ENCODE results near the gene NDUFV3.
"Not testable (repeated sequence)": the region's sequence is repeated elsewhere in the genome, so short reads cannot be mapped to it uniquely, and the experiment has no call there.

The NDUFV3 gene

DNA sequence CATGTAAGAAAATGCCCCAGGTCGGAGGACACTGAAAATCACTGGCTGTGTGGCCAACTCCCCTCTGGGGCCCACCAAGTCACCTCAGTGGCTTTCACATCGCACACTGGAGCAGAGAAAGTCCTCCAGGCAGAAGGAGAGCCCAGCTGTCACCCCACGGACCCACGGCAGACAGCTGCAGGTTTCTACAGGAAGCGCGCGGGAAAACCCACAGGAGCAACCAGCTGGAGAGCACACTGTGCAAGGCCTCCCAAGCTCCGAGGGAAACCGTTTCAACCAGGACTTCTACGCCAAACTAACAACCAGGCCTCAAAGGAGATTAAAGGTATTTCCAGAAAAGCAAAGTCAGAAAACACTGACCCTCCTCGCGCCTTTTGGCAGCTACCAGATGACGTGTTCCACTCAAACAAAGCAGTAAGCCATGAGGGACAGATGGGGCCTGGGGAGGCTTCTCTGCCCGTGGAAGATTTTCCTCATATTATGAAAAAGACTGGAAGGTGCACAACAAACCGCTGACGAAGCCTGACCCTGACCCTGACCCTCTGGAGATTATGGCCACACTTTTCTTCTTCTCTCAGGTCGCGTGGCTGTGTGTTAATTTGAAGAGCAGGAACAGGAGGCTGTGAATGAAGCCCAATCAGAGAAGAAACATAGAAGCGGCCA lies 34.8 kb upstream of the NDUFV3 start:
- no peak for DNase-seq

DNA sequence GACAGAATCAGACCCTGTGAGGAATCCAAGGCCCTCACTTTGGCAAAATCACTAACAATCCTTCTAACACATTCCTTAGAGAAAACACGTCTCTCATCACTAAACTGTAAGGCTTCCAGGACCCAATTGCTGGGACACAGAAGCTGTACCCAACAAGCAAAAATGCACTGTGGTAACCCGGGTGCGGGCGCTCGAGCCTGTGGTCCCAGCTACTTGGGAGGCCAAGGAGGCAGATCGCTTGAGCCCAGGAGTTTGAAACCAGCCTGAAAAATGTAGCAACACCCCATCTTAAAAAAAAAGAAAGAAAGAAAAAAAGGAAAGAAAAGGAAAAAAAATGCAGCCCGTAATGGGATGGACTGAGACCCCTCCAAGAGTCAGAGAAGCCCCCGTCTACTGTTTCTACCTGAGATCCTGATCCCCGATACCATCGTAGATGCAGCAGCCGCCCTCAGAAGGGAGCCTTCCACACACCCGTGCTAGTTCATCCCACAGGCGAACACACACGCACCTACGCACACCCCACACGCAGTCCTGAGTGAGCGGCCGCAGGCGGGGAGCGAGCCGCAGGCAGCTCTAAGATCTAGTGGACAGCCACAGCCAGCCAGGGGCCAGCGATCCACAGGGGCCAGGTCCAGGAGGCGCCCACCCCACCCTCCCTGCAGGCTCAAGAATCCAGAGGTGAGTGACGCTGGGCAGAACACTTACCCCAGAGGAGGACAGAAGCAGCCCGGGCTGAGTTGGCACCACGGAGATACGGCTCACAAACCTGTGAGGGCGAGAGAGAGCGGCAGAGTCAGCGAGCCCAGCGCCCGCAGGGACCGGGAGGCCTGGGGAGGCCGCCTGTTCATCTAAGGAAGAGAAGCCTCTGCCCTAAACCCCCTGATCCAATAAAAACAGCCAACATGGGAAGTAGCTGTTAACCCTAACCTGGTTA lies 33.9 kb upstream of the NDUFV3 start:
- no peak for DNase-seq

DNA sequence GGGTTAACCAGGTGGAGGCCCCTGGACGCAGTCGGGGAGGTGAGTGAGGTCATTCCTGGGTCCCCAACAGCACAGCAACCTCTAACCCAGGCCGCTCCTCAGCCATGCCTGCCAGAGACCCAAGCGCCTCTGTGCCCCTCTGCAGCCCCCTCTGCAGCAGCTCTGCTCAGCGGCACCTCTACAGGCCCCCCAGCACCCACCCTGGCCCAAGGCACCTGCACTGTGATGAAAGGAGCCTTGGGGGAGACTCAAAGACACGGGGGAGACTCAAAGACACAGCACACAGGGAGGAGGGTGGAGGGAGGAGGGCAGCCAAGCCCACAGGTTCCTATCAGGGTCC lies 33.2 kb upstream of the NDUFV3 start:
- DNase-seq, result no peak

DNA sequence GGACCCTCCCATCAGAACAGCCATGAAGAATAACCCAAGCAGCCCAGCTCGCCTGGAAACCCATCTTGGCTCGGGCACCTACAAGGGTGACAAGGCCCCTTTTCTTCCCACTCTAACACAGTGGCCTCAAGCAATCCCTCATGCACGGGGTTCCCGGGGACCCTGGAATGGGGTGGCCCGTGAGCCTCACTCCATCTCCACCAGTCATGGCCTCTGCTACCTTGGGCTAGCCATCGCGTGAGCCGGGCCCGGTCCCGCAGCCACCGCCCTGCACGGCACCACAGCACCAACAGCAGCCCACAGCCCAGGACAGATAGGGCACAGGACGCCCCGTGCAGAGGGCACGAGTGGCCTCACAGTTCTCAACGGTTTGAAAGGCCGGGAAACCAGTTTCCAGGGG lies 32.8 kb upstream of the NDUFV3 start:
- no peak for DNase-seq

DNA sequence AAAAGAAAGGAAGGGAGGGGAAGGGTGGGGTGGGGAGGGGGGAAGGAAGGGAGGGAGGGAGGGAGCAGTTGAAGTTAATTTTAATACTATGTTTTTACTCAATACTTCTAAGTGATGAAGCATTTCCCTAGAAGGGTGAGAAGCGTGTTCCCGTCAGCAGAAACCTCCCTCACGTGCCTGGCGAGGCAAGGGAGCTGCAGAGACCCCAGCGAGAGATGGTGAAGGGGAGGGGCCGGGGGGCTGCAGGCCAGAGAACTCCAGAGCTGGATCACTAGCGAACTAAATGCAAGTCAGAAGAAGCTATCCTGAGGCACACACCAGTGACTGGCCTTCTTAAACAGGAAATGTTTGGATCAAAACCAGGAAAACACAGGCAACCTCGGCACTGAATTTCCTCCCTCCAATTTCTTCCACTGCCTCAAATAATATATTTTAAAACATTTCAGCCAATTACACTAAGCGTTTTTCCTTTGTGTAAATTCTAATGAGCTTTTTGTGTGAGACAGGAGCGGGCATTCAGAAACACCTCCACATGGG lies 31.7 kb upstream of the NDUFV3 start:
- no peak for DNase-seq

DNA sequence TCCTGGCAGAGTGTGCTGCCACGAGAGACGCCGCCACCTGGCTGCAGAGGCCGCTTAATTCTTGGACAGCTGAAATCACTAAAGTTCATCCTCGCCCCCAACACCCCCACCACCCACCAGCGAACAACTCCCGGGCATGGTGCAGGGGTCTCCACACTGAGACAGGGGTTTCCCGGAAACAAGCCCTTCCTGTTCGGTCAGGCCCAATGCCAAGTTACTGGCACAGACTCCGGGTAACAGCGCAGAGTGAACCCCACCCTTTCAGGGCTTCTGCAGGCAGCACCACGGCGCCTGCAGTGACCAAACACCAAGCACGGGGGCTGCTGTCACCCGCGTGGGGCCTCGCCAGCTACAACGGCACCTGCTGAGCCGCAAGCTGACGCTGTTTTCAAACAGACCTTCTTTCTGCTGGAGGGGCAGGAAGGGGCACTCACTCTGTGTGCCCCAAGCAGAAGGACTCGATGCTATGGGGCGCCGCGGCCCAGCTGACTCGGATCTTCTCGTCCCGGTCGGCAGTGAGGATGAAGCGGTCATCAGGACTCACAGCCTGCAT lies 31.2 kb upstream of the NDUFV3 start:
- DNase-seq, result no peak

DNA sequence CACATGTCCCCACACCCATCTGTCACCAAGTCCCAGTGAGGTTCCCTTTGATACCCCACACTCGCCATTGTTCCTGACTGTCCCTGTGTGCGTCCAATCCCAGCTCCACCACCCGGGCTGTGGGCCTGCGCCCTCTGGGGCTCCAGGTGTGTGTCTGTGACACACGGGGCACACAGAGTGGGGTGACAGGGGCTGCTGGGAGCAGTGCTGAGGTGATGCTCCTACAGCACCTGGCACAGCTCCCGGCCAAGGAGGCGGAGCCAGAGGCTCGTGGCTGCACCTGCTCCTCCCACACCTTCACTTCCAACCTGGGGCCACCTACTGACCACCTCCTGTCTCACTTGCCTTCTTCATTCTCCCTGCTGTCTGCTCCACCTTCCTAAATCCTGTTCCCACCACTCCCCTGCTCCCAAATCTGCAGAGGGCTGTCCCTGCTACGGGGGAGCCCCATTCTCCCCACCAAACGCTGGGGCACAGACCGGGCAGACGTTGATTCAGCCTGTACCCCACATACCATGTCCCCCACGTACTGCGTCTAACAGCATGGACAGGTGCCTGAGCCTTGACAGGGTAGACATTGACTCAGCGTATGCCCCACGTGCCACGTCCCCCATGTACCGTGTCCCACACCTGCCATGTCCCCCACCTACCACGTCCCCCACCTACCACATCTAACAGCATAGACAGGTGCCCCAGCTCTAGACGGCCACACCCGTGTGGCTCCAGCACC lies 30.2 kb upstream of the NDUFV3 start:
- no peak for DNase-seq

DNA sequence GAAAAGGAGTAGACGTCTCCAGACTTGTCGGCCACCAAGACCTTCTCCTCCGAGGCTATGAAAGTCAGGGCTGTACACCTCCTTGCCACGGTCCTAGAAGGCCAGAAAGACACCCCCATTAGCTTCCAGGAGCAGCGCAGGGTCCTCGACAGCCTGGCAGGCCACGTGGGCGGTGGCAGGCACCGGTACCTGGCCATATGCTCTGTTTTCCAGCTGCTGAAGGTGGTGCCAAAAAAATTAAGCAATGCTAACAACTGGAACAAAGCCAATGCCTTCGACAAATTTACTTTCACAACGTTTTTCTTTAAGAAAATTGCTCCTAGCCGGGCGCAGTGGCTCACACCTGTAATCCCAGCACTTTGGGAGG lies 29.6 kb upstream of the NDUFV3 start:
- no peak for DNase-seq

DNA sequence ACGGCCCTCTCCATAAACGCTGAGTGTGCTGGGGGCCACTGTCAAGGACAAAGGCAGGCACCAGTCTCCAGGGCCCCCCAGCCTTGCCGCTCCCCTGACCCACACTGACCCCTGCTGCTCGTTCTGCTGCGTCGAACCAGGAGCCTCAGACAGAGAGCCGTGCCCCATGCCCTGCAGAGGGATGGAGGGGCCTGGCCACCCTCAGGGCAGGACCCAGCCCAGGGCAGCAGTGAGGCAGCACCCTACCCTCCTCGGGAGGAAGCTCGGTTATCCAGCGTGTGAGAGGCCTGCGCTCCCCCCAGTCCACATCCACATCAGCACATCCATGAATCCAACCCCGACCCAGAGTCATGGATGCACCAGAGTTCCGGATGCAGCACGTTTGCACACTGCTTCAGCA lies 28.8 kb upstream of the NDUFV3 start:
- no peak for DNase-seq

DNA sequence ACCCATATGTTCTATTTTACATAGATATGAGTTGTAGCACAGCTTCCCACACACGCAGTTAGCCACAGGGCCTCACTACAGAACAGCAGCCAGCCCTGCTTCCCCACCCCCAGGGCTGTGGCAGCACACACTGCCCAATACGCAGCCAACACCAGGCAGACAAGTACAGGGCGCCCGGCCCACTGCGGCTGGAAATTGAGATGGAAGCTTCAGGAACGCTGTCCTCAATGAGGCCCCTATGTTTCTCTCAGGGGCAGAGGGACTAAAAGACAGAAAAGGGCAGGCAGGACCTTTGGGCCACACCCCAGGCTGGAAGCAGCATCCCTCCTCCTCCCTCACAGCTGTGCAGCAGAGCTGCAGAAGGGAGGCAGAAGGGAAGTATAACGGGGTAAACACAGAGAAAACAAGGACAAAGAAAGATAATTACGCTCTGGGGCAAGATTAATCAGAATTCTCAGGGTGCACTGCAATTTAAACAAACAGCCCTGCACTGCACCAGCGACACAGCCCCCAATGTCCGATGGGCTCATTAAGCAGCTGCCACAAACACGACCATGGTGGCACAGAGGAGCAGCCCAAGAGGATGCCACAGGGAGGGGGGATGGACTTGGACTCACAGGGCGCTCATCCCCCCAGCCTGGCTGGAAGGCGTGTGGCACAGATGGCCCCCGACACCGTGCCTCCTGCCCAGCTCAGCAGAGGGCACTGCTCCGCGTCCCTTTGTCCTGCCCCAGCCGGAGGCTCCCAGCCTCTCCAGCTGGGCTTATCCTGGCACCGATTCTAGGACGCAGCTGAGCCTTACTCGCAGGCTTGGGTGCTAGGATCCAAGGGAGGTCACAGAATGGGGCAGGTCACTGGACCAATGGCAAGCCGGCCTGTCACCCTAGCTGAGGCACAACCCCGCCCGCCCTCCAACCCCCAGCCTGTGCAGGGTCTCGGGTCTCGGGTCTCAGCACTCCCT lies 28.0 kb upstream of the NDUFV3 start:
- DNase-seq, result no peak

DNA sequence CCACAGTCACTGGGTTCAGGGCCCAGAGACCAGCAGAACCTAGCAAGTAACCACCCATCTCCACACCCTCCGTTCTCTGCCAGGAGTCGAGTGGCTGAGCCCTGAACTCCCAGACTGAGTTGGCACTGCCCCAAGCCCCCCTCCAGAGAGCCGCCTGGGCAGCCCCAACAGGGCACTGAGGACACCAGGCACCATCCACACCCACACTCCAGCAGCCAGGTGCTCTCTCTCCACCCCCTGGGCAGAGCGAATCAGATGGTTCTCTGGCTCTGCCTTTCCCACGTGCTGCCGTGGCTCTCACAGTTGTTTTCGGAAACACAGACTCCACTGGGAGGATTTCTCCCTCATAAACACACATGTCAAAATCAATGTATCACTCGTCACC lies 27.3 kb upstream of the NDUFV3 start:
- peak; percentile 42 for DNase-seq

DNA sequence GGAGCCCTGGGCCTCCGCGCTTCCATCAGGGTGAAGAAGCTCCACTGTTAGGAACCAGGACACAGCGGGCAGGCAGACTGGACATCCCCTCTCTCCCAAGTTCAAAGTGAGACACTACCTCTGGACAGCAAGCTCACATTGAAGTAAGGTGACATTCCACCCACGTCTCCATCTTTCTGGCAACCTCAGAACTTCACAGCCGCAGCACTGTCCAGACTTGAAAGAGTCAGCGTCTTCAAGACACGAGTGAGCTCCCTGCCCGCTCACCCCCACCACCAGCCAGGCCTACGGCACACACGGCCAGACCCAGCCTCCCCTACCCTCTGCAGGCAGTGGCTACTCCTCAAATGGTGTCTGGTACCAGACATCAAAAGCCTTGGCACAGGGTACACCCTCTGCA lies 24.9 kb upstream of the NDUFV3 start:
- DNase-seq, result no peak

DNA sequence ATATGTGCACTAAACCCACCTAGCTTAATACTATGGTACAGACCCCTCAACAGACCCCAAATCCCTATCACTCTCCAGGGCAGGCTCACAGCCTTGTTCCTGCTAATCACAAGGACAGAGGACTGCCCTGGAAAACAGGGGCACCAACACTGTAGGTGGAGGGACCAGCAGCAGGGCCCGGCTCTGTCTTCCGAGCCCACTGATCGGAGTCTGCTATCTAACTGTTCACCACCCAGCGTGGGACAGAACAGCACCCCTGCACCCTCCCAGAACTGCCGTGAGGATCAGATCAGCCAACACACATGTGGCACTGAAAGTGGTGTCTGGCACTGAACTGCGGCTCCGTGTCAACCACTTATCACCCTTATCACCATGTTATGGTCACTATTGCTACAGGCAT lies 20.0 kb upstream of the NDUFV3 start:
- DNase-seq, result no peak

DNA sequence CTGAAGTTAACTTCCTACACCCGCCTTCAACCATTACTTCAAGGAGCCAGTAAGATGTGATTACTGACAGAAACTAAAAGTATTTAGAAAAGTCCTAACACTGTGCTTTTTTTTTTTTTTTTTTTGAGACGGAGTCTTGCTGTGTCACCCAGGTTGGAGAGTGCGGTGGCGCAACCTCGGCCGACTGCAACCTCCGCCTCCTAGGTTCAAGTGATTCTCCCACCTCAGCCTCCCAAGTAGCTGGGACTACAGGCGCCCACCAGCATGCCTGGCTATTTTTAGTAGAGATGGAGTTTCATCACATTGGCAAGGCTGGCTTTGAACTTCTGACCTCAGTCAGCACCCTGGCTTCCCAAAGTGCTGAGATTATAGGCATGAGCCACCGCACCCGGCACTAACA lies 17.3 kb upstream of the NDUFV3 start:
- DNase-seq, result not testable (repeated sequence)

DNA sequence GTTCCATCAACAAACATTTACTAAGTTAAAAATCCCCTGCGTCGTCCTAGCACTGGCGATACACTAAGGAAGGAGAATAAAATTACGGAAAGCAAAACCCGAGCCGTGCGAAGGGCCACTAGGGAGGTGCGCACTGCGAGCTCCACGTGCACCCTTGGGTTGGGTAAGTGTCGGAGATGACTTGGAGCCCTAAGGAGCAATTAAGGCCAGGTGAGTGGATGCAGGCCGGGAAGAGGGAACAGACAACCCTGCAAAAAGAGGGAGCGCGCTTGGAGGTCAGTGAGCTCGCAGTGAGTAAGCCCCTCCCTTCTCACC lies 14.5 kb upstream of the NDUFV3 start:
- DNase-seq, result no peak

DNA sequence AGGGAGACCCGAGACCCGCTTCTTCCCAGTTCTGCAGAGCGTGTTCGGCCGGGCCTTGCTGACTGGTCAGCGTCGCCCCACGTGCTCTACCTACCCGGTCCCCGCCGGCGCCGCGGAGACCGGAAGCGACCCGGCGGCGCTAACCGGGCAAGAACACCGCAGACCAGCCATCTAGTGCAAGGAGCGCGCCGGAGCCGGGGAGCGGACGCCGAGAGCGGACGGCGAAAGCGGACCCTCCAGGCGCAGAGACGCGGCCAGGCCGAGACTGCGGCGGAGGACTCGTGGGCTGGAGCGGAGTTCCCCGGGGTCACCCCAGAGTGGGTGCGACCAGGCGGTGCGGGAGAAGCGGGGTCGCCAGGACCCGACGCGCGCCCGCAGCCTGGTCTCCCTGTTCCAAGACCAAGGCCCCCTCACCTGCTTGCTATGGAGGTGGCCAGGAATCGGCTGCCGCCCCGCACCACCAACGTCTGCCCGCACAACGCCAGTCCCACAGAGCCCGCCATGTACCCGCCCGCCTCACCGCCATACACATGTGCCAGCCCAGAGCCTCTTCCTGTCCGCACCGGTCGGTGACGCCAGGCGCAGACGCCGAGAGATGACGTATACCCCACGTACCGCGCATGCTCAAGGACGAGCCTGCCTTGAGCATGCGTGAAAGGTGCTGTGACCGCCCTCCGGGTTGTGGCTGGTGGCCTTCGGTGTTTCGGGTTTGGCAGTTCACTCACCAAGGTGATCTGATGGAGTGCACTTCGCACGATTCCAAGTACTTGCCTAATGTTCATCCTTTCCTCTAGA lies 13.9 kb upstream of the NDUFV3 start, which contains the start of gene WDR4:
TSS of gene WDR4 (minus strand) at position 547 of the 795 bp plus-strand sequence. CDS start at position 503, 44 bp downstream.
- peak; percentile 99 for DNase-seq

DNA sequence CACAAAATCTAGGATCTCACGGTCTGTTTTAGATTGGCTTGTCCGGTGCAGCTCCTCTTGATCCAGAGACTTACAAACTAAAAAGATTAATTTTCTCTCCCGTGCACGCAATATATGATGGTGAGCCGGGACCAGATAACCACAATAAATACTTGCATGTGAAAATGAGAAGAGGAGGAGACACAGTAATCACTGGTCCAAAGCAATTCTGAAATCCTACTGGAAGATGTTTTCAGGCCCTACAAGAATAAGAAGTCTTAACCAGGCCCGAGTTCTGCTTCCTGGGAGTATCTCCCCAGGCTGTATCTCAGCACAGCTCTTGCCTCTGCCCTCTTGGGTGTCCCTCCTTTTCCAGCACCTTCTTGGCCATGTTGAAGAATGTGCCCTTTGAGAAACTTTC lies 12.8 kb upstream of the NDUFV3 start:
- DNase-seq, result no peak

DNA sequence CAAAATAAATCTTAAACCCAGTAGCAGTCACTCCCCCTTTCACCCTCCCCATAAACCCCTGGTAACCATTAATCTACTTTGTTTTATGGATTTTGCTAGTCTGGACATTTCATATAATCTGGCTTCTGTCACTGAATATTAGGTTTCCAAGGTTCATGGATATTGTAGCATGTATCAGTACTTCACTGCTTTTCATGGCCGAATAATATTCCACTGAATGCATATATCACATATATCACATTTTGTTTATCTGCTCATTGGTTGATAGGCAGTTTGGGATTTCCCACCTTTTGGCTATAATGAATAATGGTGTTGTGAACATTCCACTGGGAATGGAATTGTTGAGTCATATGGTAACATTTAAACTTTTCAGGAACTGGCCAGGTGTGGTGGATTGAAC lies 9.2 kb upstream of the NDUFV3 start:
- no peak for DNase-seq

DNA sequence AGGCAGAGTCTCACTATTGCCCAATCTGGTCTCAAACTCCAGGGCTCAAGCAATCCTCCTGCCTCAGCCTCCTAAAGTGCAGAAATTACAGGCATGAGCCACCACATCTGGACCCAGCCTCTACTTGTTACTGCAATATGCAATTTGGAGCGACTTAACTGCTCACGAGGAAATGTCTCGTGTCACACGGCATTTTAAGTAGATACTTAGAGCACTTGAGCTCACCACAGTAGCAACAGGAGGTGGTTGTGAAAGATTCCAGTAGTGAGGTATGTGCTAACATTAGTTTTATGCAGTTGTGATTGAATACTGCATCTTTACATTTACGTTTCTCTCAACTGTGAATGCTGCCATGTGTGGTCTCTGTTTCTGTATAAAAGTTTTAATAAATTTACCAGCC lies 5.8 kb upstream of the NDUFV3 start:
- DNase-seq, result peak; percentile 10

DNA sequence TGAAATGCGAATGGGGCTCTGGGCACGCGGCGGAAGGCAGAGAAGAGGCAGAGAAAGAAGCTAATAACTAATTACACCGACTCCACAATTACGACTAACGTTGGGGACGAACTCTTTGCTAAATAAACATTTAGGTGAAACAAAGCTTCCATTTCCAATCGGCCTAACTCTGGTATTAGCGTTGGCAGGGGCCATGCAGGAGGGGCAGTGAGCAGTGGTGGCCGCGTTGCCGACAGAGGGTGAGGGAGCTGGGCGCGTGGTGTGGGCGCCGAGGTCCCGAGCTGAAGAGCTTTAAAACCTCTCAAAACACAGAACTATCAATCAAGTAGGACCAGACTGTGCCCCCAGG lies 553 bp upstream of the NDUFV3 start:
- no peak for DNase-seq

DNA sequence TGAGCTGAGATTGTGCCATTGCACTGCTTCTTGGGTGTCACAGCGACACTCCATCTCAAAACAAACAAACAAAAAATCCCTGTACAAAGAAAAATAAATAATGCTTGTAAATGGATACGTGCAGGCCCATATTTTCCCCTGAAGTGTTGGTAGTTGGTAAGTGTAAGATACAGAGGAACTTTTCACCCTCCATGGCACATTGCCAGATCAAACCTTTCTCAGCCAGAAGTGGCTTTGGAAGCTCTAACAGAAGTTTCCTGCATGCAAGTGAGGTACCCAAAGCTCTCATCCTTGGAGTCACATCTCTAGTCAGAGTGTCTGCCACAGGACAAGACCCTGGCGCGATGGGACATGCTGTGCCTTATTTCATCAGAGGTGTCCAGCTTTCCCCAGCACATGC lies 7.3 kb downstream of the NDUFV3 start:
- no peak for DNase-seq

DNA sequence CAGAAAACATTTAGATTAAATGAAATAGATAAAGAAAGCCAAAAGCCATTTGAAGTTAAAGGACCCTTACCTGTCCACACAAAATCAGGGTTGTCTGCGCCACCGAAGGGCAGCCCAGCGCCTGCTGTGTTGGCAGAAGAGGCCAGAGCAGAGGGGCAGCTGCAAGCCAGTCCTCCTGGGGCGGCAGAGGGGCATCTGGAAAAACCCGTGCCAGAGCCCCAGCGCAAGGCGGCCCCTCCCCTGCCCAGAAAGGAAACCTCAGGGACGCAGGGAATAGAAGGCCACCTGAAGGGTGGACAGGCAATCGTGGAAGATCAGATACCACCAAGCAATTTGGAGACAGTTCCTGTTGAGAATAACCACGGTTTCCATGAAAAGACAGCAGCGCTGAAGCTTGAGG lies 10.7 kb downstream of the NDUFV3 start:
- no peak for DNase-seq

Measured in NCI-H2107 (cell line).